Gastroesophageal sphincter (tissue), 3 donors: ENCODE data around the gene ZSWIM3.
"Not testable (repeated sequence)": the region's sequence is repeated elsewhere in the genome, so short reads cannot be mapped to it uniquely, and the experiment has no call there.

Experiments
- CTCF ChIP-seq, 4 experiments: fragments of 200-600 bp in 2 of 4; fragments of 450-650 bp in 2 of 4; sonication (generic) in 1 of 4; IDR thresholded peaks; one replicate each; pipeline ENCODE4 v1.5.1; 2017 to 2019; ENCODE audit warnings: antibody characterized with exemption in 4 of 4, mild to moderate bottlenecking in 2 of 4, moderate library complexity in 2 of 4
- POLR2A ChIP-seq, 2 donors: fragments of 450-650 bp; IDR thresholded peaks; one replicate each; pipeline ENCODE4 v1.6.1; 2017; ENCODE audit warnings: antibody characterized with exemption in 2 of 2, mild to moderate bottlenecking in 2 of 2, moderate library complexity in 1 of 2

GRCh38 chr20:45901332-45901731 is 43.9 kb downstream of the ZSWIM3 start:
- TF ChIP-seq CTCF, POLR2A (IDR thresholded peaks at IDR 0.05): not testable (repeated sequence)
